ENCODE measurements around the gene SIK3.

Gene SIK3

DNA sequence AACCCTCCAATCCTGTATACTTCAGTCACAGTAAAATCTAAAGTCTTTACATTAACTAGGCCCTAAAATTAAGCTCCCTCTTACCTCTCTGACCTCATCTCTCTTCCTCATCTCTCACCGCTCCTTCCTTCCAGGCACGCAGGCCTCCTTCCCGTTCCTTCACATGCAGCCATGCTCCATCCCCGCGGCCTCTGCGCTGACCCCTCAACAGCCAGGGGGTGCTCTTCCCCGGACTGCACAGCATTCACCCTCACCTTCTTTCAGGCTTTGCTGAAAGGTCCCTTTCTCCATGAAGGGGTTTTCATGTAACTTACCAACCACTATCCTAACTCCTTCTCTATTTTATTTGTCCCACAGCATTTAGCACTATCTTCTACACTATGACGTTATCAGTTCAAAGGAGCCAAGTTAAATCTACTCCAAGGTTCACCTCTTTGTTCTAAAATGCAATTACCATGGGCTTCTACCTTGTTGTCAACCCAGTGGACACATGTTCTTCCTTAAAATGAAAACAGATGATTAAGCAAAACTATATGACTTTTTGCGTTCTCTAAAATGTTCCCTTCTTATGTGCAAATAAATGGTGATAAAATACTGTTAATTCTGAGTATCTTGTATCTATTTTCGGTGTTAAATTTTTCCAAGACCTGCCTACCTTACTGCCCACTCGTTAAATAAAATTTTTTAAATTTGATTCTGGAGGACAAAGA lies 203.0 kb downstream of the SIK3 start:
- DNase-seq (ENCODE audit: low spot score): no peak

DNA sequence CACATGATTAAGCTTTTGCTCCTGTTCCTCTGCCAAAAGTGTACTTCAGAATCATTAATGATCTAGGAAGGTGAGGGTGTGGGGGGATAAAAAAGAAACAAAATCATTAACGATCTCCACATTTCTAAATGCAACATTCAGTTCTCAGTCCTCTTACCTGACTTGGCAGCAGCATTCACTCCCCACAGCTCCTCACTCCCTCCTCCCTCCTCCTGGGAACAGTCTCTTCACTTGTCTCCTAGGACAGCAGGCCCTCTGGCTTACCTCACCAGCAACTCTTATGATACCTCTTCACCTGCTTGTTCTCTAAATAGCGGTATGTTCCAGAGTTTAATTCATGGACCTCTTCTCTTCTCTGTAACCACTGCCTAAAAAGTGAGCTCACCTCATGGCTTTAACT lies 204.3 kb downstream of the SIK3 start:
- DNase-seq (ENCODE audit: low spot score): no peak

DNA sequence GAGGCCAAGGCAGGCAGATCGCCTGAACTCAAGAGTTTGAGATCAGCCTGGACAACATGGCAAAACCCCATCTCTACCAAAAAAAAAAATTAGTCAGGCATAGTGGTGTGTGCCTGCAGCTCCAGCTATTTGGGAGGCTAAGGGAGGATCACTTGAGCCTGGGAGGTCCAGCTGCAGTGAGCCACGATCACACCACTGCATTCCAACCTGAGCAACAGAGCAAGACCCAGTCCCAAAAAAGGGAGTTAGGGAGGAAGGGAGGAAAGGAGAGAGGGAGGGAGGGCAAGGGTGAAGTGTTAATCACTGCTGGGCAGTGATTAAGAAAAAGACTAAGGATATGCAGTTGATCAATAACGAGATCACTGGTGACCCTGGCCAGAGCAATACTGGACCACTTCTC lies 204.8 kb downstream of the SIK3 start:
- no peak for DNase-seq (ENCODE audit: low spot score)

DNA sequence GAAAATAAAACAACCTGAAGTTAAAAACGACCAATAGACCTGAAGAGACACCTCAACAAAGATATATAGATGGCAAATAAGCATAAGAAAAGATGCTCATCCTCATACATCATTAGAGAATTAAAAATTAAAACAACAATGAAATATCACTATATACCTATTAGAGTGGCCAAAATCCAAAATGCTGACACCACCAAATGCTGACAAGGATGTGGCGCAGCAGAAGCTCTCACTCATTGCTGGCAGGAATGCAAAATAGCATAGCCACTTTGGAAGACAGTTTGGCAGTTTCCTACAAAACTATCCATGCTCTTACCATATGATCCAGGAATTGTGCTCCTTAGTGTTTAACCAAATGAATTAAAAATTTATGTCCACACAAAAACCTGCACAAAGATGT lies 205.9 kb downstream of the SIK3 start:
- DNase-seq (ENCODE audit: low spot score): no peak

DNA sequence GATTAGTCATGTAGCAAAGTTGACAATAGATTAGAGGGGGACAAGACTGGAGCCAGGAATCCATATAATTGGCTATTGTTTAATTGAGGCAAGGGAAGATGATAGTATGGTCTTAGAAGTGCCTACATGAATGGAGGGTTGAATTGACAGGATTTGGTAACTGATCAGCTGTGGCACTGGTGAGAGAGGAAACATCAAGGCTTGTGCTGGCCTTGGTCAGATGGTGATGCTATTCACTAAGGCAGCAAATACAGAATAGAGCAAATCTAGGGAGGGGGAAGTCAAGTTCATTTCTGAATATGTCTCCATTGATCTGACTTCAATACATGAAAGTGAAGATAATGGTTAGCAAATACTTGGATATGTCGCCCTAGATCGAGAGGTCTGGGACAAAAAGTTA lies 206.5 kb downstream of the SIK3 start:
- DNase-seq (ENCODE audit: low spot score): no peak

DNA sequence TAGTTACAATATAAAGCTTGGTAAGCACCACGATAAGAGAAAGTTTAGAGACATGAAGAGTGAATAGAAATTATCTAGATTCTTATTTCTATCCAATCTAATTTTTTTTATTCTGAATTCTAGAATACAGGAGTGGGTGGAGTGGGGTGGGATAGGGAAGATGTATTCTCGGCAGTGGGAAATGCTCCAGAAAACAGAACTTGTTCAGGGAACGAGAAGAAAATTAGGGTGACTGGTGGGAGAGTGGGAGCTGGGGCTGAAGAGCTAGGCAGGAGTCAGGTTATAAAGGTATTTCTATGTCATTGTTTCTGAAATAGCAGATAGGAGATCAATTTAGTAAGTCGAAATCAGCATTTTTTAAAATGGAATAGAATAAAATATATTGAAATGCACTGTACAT lies 207.6 kb downstream of the SIK3 start:
- no peak for DNase-seq (ENCODE audit: low spot score)

DNA sequence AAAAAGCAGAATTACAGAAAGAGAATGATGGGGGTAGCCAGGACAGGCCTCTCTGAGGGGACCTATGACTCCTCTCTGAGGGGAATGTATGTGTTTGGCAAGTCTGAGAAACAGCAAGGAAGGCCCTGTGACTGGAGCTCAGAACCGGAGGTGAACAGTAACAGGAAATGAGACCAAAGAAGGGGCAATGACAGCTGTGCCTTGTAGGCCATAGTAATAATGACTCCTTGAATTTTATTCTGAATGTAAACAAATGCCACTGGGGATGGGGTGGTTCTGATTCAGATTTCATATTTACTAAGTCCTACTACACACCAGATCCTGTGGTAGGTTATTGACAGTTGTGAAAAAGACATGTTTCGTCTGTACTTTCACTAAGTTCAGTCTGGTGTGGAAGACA lies 208.0 kb downstream of the SIK3 start:
- peak; percentile 32 for DNase-seq (ENCODE audit: low spot score)

DNA sequence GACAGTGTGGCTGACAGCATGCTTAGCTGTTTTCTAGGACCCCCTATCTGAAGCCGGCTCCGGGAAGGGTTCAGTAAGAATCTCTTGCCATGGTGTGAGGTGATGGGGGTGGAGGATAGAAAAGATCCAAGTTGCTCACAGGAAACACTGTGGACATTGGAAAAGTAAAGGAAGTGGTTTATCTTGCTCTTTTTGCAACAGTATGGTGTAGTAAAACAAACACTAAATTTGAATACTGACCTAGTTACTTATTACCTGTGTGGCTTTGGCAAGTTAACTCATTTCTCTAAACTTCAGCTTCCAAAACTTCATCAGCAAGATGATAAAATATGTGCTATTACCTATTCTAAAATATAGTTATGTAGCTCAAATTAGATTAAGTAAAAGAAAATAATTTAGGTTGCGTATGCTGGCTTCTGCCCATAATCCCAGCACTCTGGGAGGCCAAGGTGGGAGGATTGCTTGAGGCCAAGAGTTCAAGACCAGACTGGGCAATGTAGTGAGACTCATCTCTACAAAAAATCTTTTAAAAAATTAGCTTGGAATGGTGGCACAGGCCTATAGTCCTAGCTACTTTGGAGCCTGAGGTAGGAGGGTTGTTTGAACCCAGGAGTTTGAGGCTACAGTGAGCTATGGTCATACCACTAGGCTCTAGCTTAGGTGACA lies 209.2 kb downstream of the SIK3 start:
- no peak for DNase-seq (ENCODE audit: low spot score)

DNA sequence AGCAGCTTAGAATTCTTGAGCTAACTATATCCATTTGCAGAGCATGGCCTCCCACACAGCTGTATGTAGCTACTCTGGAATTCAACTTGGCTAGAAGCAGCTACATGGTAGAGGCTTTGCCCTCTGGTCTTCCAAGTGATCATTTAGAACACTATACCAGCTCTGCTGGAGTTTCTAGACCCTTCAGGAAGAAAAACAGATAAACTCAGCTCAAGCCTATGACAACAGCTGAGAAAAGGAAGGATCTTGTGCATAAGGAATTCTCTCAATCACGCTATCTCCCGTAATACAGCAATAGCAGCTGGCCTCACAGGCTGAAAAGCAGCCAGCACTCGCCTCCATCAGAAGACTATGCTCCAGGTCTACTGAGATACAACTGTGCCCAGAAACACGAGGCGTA lies 210.2 kb downstream of the SIK3 start:
- no peak for DNase-seq (ENCODE audit: low spot score)

DNA sequence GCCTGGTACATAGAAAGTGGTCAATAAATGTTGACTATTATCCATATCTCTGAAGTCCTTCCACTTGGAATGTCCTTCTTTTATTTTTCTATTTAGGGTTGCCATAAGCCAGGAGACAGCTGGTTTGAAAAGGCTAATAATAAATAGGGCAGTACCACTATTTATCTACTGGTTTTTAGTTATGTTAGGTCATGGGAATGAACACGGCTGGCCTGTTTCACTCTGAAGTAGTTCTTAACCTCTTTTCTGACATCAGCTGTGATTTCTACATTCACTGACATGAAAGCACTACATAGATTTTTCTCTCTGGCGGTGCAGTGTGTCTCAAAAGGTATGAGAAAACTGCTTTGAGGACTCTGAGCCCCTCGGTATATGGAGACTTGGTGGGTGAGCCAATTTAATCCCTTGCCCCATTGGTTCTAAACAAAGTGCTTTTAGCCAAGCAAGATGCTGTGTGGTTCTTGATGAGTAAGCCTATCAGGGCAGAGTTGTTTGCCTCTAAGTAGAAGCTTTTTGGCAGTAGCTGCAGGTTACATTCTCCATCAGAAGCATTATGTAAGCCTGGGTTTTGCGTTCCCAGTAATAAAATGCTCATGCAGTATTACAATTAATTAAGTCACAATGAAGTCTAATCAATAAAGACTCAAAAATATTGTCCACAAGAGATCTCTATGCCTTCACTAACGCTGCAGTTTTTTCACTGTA lies 212.1 kb downstream of the SIK3 start:
- no peak for DNase-seq (ENCODE audit: low spot score)

DNA sequence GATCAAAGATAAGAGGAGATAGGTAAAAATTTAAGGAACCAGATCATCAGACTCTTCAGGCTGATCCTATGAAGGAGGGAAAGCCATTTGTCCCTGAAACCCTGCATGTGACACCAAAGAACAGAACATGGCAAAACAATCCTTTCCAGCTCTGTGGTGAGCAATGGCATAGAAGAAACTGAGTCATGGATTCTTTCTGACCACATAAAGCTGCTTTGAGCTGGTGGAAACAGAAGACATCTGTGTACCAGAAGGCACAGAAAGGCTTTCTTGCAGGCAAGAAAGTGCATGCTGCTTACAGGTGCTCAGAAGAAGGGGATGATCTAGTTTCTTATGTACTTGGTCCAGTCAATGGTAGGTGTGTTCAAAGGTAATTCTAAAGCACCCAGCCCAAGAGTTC lies 215.8 kb downstream of the SIK3 start:
- peak; percentile 35 for DNase-seq (ENCODE audit: low spot score)

DNA sequence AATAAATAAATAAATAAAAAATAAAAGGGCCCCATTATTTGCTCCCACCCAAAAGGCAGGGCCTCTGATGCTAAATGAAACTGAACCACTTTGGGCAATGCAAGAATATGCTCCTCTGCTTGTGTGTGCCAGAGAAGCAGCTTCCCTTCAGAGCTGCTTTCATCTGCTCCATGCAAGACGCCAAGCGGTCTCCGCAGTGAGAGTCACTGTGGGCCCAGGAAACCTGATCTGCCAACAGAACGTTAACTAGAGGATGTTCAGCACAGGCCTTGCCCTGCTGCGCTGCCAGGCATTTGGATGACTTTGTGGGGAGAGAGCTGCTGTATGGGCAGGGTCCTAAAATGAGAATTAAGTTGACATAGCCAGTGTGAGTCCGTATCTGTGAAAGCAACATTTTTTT lies 217.1 kb downstream of the SIK3 start:
- no peak for DNase-seq (ENCODE audit: low spot score)

DNA sequence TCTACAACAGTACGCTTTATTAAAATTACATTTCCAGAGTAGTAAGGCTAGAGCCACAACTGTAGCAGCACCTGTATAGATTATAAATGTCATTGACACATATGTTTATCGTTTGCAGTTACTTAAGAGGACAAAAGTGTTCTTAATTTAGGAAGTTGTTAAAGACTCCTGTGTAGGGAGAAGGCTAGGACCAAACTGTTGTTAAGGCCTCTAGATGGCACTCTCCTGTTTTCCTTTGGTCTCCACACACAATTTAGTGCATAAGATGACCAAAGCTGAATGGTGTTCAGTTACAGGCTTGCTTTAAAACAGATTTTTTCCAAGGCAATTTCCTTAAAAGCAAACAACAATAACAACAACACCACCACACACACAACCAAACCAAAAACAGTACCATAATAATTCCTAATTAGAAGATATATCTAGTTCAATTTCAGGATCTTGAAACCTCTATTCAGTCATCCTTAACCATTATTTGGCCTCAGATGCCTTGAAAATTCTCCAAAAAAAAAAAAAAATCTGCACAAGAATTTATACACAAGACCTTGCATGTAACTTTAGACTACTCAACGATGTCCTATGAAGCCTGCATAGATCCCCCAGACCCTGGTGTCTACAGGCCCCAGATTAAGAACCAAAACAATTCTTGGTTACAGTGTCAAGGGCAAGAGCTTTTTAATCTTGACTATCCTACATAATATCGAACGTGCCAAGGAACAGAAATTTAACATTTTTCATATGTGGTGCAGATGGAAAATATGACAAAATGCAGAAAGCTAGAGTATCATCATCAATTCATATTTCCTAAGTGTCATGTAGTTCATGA lies 218.2 kb downstream of the SIK3 start:
- DNase-seq (ENCODE audit: low spot score): peak; percentile 58

DNA sequence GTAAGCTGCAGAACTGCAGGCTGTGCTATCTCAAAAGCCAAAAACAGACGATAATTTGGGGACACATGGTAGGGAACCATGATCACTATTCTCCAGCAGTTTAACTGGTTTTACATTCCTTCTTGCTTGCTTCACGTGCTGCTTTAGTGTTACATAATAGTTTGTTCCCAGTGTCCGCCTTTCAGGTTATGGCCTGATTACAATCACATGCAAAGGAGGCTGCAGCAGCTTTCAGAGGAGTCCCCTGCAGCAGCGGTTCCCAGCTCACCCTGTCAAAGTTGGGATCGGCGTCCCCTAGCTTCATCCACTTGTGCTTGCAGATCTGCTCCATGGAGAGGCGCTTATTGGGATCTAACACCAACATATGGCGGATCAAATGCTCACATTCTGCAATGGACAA lies 221.6 kb downstream of the SIK3 start:
- no peak for DNase-seq (ENCODE audit: low spot score)

DNA sequence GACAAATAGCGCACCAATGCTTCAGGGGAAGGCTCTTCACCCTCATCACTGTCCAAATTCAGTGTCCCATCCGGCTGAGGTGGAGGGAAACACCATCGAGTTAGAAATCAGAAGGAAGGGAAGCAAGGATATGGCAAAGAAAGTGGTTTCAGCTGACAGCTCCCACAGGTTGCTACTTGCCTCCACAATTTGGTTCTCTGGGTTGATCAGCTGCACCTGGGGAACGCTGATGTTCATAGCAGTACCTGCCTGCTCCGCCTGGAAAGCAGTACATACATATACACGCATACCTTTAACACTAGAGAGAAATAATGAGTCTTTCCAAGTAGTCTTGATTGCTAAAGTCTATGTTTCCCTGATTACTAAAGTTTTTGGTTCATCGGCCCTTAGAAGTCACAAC lies 223.0 kb downstream of the SIK3 start:
- no peak for DNase-seq (ENCODE audit: low spot score)

DNA sequence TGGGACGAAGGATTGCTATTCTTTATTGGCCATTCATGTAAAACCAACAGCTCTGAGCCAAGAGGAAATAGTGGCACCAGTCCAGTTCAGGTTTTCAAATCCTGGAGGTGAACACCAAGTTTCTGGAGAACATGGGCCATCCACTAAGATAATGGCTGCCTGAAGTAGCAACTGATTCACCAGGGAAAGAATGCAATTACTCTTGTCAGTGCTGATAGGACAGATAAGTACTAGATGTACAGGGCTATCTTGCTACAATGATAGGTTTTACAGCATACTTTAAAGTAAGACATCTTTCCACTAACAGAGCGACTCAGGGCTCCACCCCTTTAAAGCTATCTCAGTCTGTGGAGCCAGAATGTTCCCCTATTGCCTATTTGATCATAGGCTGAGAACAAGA lies 224.0 kb downstream of the SIK3 start:
- no peak for DNase-seq (ENCODE audit: low spot score)

DNA sequence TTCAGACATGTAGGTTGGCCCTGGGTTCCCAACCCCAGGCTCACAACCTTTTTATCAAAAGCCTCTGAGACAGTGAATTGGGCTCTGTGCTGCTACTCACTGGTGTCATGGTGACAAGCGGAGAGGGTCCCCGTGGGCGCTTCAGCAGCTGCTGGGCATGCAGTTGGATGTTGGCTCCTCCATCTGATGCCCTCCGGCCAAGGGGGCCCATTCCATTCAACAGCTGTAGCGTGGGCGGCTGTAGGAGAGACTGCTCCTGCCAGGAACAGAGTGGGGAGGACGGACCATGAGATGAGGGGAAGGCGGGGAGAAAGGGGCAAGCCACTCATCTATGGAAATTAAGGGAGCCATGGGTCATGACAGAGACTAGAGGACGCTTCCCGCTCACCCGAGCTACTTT lies 224.8 kb downstream of the SIK3 start:
- no peak for DNase-seq (ENCODE audit: low spot score)

DNA sequence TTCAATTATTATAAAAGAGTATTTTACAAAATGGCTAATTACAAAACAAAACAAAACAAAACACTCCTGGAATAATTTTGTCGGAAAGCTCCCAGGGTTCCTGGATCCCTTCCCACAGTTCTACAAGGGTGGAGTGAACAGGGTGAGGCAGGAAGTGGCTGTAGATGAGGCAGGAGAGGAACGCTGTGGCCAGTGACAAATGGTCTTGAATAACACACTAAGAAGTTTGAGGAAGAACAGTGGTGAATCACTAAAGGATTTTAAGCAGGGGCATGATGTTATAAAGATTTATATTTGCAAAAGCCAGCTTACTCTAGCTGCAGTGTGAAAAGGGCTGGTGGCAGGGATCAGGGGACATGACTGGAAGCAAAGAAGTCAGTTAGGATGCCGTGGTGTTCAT lies 227.0 kb downstream of the SIK3 start:
- no peak for DNase-seq (ENCODE audit: low spot score)

DNA sequence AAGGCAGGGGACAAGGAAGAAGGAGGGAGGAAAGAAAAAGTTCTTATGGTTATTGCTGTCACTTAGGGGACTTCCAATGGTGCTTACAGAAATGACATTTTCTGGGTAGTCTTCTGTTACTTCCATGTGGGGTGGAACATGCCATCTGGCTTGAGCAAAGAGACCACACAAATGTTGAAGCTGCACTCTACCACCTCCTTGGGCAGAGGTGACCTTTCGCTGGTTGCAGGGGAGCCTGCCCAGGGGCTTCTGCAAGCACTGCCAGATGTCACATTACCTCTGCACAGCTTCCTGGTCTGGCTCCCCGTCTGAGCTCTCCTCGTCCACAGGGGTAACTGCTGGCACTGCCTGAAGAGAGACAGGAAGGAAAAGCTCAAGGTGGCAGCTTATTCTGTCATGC lies 228.2 kb downstream of the SIK3 start:
- DNase-seq (ENCODE audit: low spot score): no peak

DNA sequence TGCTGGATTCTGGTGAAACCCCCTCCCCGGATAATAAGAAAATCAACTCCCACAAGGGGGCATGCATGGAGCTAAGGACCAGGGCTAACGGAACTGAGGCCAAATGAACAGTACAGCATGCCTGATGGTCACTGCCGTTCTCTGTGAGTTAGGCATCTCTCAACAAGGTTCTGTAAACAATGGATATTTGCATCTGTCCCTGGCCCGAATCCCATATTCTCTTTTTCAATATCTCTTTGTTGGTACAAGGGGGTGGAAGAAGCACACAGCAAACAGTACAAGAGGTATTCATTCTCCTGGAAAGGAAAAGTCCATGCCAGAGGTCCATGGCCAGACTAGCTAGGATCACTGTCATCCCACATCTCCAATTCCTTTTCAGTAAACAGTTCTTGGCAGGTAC lies 228.6 kb downstream of the SIK3 start:
- no peak for DNase-seq (ENCODE audit: low spot score)

DNA sequence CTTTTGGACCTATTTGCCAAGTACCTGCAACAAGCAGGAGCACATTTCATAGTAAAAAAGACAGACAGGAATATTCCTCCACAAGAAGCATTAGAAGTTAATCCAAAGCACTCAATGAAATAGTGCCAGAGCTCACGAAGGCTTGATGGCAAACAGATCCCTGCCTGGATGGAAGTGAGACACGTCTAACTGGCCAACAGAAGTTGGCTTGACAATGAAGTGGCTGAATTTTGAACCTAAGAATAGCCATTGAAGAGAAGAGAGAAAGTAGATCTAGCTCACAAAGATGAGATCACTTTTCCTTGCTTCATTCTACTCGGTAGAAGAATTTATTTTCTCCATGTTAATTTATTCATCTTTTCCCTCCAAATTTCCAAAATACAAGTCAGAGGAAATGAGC lies 230.2 kb downstream of the SIK3 start:
- no peak for DNase-seq (ENCODE audit: low spot score)

DNA sequence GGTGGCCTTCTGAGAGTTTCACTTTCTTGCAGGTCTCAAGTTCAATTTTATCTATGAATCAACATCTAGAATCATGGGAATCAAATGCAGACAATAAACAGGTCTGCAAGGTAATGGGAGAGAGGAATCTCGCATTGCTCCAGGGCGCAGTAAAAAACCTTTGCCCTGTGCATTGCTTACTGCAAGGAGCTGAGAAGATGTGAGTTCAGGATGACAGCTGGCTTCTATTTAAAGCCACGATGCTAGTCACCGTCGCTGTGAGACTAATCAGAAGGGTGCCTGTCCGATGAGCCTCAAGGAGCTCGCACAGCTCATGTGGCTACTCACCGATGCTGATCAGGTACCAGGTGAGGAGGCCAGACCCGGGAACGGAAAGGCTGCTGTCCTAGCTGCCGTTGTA lies 230.6 kb downstream of the SIK3 start:
- no peak for DNase-seq (ENCODE audit: low spot score)
